HG03159 (cell line): ENCODE data around the gene UNC45B.
"Not testable (repeated sequence)": the region's sequence is repeated elsewhere in the genome, so short reads cannot be mapped to it uniquely, and the experiment has no call there.

ENCODE experiments used
- ATAC-seq: cut with Tn5 transposase; IDR thresholded peaks from one replicate; pipeline ENCODE4 v1.9.1; 2021; ENCODE audit warnings: mild to moderate bottlenecking, moderate library complexity; ENCODE audit not compliant: unreplicated experiment

Gene UNC45B

GRCh38 chr17:35169835-35170363, 22.3 kb downstream of the UNC45B start:
- ATAC-seq = no peak

GRCh38 chr17:35170968-35171771, 23.6 kb downstream of the UNC45B start:
- no peak for ATAC-seq

GRCh38 chr17:35171834-35172233, 24.2 kb downstream of the UNC45B start:
- ATAC-seq = no peak

- not testable (repeated sequence) for ATAC-seq
Measured at GRCh38 chr17:35172321-35172720, 24.7 kb downstream of the UNC45B start.

- ATAC-seq = no peak
Measured at GRCh38 chr17:35174835-35175334, 27.3 kb downstream of the UNC45B start.

GRCh38 chr17:35175638-35176415, 28.2 kb downstream of the UNC45B start:
- ATAC-seq = no peak

- no peak for ATAC-seq
Measured at GRCh38 chr17:35176897-35177296, 29.3 kb downstream of the UNC45B start.

GRCh38 chr17:35179379-35179778, 31.8 kb downstream of the UNC45B start:
- not testable (repeated sequence) for ATAC-seq

GRCh38 chr17:35183332-35183731, 35.7 kb downstream of the UNC45B start:
- no peak for ATAC-seq

GRCh38 chr17:35184274-35184673, 36.7 kb downstream of the UNC45B start:
- ATAC-seq = no peak

- ATAC-seq = no peak
Measured at GRCh38 chr17:35185849-35186248, 38.2 kb downstream of the UNC45B start.

- no peak for ATAC-seq
Measured at GRCh38 chr17:35187481-35187880, 39.9 kb downstream of the UNC45B start.

- no peak for ATAC-seq
Measured at GRCh38 chr17:35188111-35188510, 40.5 kb downstream of the UNC45B start.

- no peak for ATAC-seq
Measured at GRCh38 chr17:35189291-35189690, 41.7 kb downstream of the UNC45B start.

- no peak for ATAC-seq
Measured at GRCh38 chr17:35191001-35191695, 43.5 kb downstream of the UNC45B start.

GRCh38 chr17:35192708-35193107, 45.1 kb downstream of the UNC45B start:
- ATAC-seq = no peak

- not testable (repeated sequence) for ATAC-seq
Measured at GRCh38 chr17:35194001-35194400, 46.4 kb downstream of the UNC45B start, which contains the start of gene SLC35G3. Gene SLC35G3 (minus strand): TSS chr17:35194393. CDS start chr17:35194307, 86 bp downstream.

GRCh38 chr17:35195062-35195461, 47.4 kb downstream of the UNC45B start:
- not testable (repeated sequence) for ATAC-seq

- not testable (repeated sequence) for ATAC-seq
Measured at GRCh38 chr17:35202582-35202981, 55.0 kb downstream of the UNC45B start.

GRCh38 chr17:35210741-35211140, 63.1 kb downstream of the UNC45B start:
- no peak for ATAC-seq

- no peak for ATAC-seq
Measured at GRCh38 chr17:35212668-35213067, 65.1 kb downstream of the UNC45B start.
